Uterus (tissue), 4 donors: Measurements from ENCODE around the gene TXNIP. TPM values are rescaled to one million over a fixed set of nuclear protein-coding genes. Genes with fewer than 3 reads are reported as not detected.
A peak's percentile ranks its signal among the peaks of the same experiment; 100 is the strongest.

Source experiments
- DNase-seq, 2 donors: peaks; one replicate each; pipeline ENCODE4 v3.0.0-alpha.2; 2019 to 2020
- H3K27ac ChIP-seq, 2 donors: fragments of 200-600 bp; sonication (generic); 1 replicate in 1 of 2; 2 replicates in 1 of 2; pipeline ENCODE4 v1.5.1; 2016 to 2018
- H3K27me3 ChIP-seq, 2 donors: fragments of 200-600 bp; sonication (generic); one replicate each; pipeline ENCODE4 v1.5.1; 2018 to 2019; ENCODE audit warnings: control low read depth in 1 of 2
- H3K36me3 ChIP-seq, 2 donors: fragments of 200-600 bp; sonication (generic); one replicate each; pipeline ENCODE4 v1.5.1; 2019; ENCODE audit warnings: control low read depth in 1 of 2
- H3K4me1 ChIP-seq, 2 donors: fragments of 200-600 bp; sonication (generic); one replicate each; pipeline ENCODE4 v1.5.1; 2018 to 2019; ENCODE audit warnings: control low read depth in 1 of 2
- H3K4me3 ChIP-seq, 2 donors: fragments of 200-600 bp; sonication (generic); 1 replicate in 1 of 2; 2 replicates in 1 of 2; pipeline ENCODE4 v1.5.1; 2018 to 2019; ENCODE audit warnings: mild to moderate bottlenecking in 1 of 2
- H3K9me3 ChIP-seq, 2 donors: fragments of 200-600 bp; sonication (generic); one replicate each; pipeline ENCODE4 v1.5.1; 2019; ENCODE audit warnings: control low read depth in 1 of 2
- CTCF ChIP-seq, 4 experiments: fragments of 200-600 bp in 2 of 4; fragments of 450-650 bp in 2 of 4; sonication (generic) in 2 of 4; IDR thresholded peaks; one replicate each; pipeline ENCODE4 v1.5.1; 2016 to 2019; ENCODE audit warnings: antibody characterized with exemption in 4 of 4, mild to moderate bottlenecking in 2 of 4, moderate library complexity in 1 of 4
- POLR2A ChIP-seq, 2 donors: fragments of 450-650 bp; IDR thresholded peaks; one replicate each; pipeline ENCODE4 v1.6.1; 2016; ENCODE audit warnings: antibody characterized with exemption in 2 of 2, mild to moderate bottlenecking in 1 of 2, moderate library complexity in 1 of 2
- intact Hi-C: fragments of 100-400 bp; cut with DNase I; formaldehyde crosslinking; loops from one replicate; pipeline ENCODE4 v1.15.1; 2023; ENCODE audit warnings: low total_unique reads
- total RNA-seq, 4 donors: library from RNA; depleted of rRNA in 3 of 4; stranded (reverse); fragments of >200 nt in 3 of 4; gene quantifications; one replicate each; pipeline versions ENCODE4 v1.1.0 to v1.2.4, GENCODE V29; 2014 to 2023
- donor health status: DM: yes; HTN: yes; CAD: no.

TXNIP gene
- total RNA-seq, 4 donors from 2014 or later = 731 to 1,940 (median 1,478) TPM

- no peaks in the 10 kb centered on the region for H3K36me3 ChIP-seq
- DNase-seq = no peak
- H3K4me1 ChIP-seq = peaks cover 0 to 10% of the 10 kb centered on the region in 2 donors
- intact Hi-C loops = no loop called here
- no peak for TF ChIP-seq POLR2A (IDR thresholded peaks at IDR 0.05)
- TF ChIP-seq CTCF (IDR thresholded peaks at IDR 0.05) = no peak
- H3K27ac ChIP-seq = peak overlapping the region; percentile 96 to 100
- no peaks in the 10 kb centered on the region for H3K9me3 ChIP-seq
- no peak overlapping the region for H3K4me3 ChIP-seq
- H3K27me3 ChIP-seq = no peaks in the 10 kb centered on the region
Observed at GRCh38 chr1:145987926-145988325, 8.5 kb downstream of the TXNIP start.

GRCh38 chr1:145986551-145986950, 9.8 kb downstream of the TXNIP start:
- peak in 1 of 2 donors; percentile 17 for DNase-seq
- Histone ChIP-seq H3K27ac (peak overlapping the region; percentile 96 to 100), H3K4me1 (peaks cover 0 to 14% of the 10 kb centered on the region in 2 donors)

GRCh38 chr1:145985502-145986439, 10.6 kb downstream of the TXNIP start:
- peak overlapping the region in 1 of 2 donors; percentile 1 for H3K4me3 ChIP-seq
- intact Hi-C loops = no loop called here
- peaks cover 0 to 14% of the 10 kb centered on the region in 2 donors for H3K4me1 ChIP-seq
- no peaks in the 10 kb centered on the region for H3K36me3 ChIP-seq
- DNase-seq = peak; percentile 55 to 77
- H3K9me3 ChIP-seq = no peaks in the 10 kb centered on the region
- H3K27me3 ChIP-seq = no peaks in the 10 kb centered on the region
- TF ChIP-seq CTCF (IDR thresholded peaks at IDR 0.05) (no peak), POLR2A (IDR thresholded peaks at IDR 0.05) (no peak)
- H3K27ac ChIP-seq = peak overlapping the region; percentile 96 to 100

More at GRCh38 chr1:145986551-145986950, 9.8 kb downstream of the TXNIP start:
- intact Hi-C loops = no loop called here
- no peaks in the 10 kb centered on the region for H3K9me3 ChIP-seq
- no peak overlapping the region for H3K4me3 ChIP-seq
- H3K27me3 ChIP-seq = no peaks in the 10 kb centered on the region
- no peaks in the 10 kb centered on the region for H3K36me3 ChIP-seq
- TF ChIP-seq CTCF (IDR thresholded peaks at IDR 0.05) (no peak), POLR2A (IDR thresholded peaks at IDR 0.05) (no peak)

- peak; percentile 27 to 59 for DNase-seq
- Histone ChIP-seq H3K27me3 (no peaks in the 10 kb centered on the region), H3K9me3 (no peaks in the 10 kb centered on the region), H3K4me1 (peaks cover 0 to 19% of the 10 kb centered on the region in 2 donors), H3K4me3 (peak overlapping the region in 1 of 2 donors; percentile 1), H3K36me3 (no peaks in the 10 kb centered on the region), H3K27ac (peak overlapping the region; percentile 96 to 100)
- intact Hi-C loops = no loop called here
- no peak for TF ChIP-seq POLR2A (IDR thresholded peaks at IDR 0.05)
- no peak for TF ChIP-seq CTCF (IDR thresholded peaks at IDR 0.05)
Observed at GRCh38 chr1:145985129-145985501, 11.3 kb downstream of the TXNIP start.
